Vagina (tissue), 2 donors: ENCODE results near the gene SLC38A6. TPM values are rescaled to one million over a fixed set of nuclear protein-coding genes. Genes with fewer than 3 reads are reported as not detected.

Experiments
- DNase-seq, 2 donors: peaks; one replicate each; pipeline ENCODE4 v3.0.0-alpha.2; 2017; ENCODE audit errors: extremely low spot score in 2 of 2
- H3K27ac ChIP-seq: fragments of 200-600 bp; sonication (generic); one replicate; pipeline ENCODE4 v1.5.1; 2019
- H3K27me3 ChIP-seq: fragments of 200-600 bp; sonication (generic); one replicate; pipeline ENCODE4 v1.5.1; 2019
- H3K36me3 ChIP-seq, 2 donors: fragments of 200-600 bp; sonication (generic); one replicate each; pipeline ENCODE4 v1.5.1; 2017 to 2019
- H3K4me1 ChIP-seq: fragments of 200-600 bp; sonication (generic); one replicate; pipeline ENCODE4 v1.5.1; 2019
- H3K4me3 ChIP-seq, 2 donors: fragments of 200-600 bp; sonication (generic); 1 replicate in 1 of 2; 2 replicates in 1 of 2; pipeline ENCODE4 v1.5.1; 2016 to 2019
- H3K9me3 ChIP-seq: fragments of 200-600 bp; sonication (generic); one replicate; pipeline ENCODE4 v1.5.1; 2019
- CTCF ChIP-seq, 3 experiments: fragments of 450-650 bp in 2 of 3; fragments of 200-600 bp in 1 of 3; sonication (generic) in 1 of 3; IDR thresholded peaks; one replicate each; pipeline ENCODE4 v1.5.1; 2017 to 2019; ENCODE audit warnings: antibody characterized with exemption in 3 of 3, mild to moderate bottlenecking in 2 of 3, moderate library complexity in 2 of 3
- POLR2A ChIP-seq, 2 donors: fragments of 450-650 bp; IDR thresholded peaks; one replicate each; pipeline ENCODE4 v1.6.1; 2017; ENCODE audit warnings: antibody characterized with exemption in 2 of 2, mild to moderate bottlenecking in 2 of 2, moderate library complexity in 2 of 2
- POLR2AphosphoS5 ChIP-seq, 2 donors: sonication (generic); formaldehyde crosslinking; IDR thresholded peaks; one replicate each; pipeline ENCODE4 v1.9.0; 2017; ENCODE audit warnings: antibody characterized with exemption in 2 of 2, mild to moderate bottlenecking in 2 of 2, low read depth in 1 of 2; ENCODE audit not compliant: insufficient read depth in 1 of 2
- intact Hi-C: fragments of 100-400 bp; cut with DNase I; formaldehyde crosslinking; loops from one replicate; pipeline ENCODE4 v1.15.1; 2023
- total RNA-seq: library from RNA; depleted of rRNA; stranded (reverse); fragments of >200 nt; gene quantifications from one replicate; pipeline ENCODE4 v1.2.3, GENCODE V29; 2016

The SLC38A6 gene
- total RNA-seq, 1 donor from 2014 or later = 17.2 TPM

- Histone ChIP-seq H3K9me3 (no peaks in the 10 kb centered on the region), H3K36me3 (no peaks in the 10 kb centered on the region), H3K27ac (no peak overlapping the region), H3K4me3 (no peak overlapping the region), H3K27me3 (no peaks in the 10 kb centered on the region), H3K4me1 (no peaks in the 10 kb centered on the region)
- intact Hi-C loops = no loop called here
- DNase-seq = no peak
- TF ChIP-seq CTCF (IDR thresholded peaks at IDR 0.05) = no peak
- TF ChIP-seq POLR2AphosphoS5 (IDR thresholded peaks at IDR 0.05; ENCODE audit: insufficient read depth in 1 of 2, low read depth in 1 of 2) = no peak
- TF ChIP-seq POLR2A (IDR thresholded peaks at IDR 0.05) = no peak
Measured at GRCh38 chr14:60944204-60944603, 36.8 kb upstream of the SLC38A6 start.

DNA sequence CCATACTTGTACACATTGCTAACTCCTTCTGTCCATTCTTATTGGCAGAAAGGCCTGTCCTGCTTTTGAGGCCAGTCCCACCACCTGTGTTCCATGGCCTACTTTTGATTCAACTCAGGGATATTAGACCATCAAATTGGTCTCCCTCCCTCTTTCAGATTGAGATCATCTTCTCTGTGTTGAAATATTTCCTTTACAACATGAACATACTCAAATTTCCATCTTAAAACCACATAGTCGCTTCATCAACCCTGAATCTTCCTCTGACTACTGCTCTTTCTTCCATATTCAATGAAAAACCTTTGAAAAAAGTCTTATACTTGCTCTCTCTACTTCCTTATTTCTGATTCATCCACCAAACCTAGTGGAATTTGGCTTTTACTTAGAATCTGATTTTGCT lies 35.1 kb upstream of the SLC38A6 start:
- H3K27ac ChIP-seq = no peak overlapping the region
- no peaks in the 10 kb centered on the region for H3K4me1 ChIP-seq
- H3K9me3 ChIP-seq = no peaks in the 10 kb centered on the region
- TF ChIP-seq POLR2AphosphoS5 (IDR thresholded peaks at IDR 0.05; ENCODE audit: insufficient read depth in 1 of 2, low read depth in 1 of 2) (no peak), CTCF (IDR thresholded peaks at IDR 0.05) (no peak), POLR2A (IDR thresholded peaks at IDR 0.05) (no peak)
- no peak overlapping the region for H3K4me3 ChIP-seq
- intact Hi-C loops = no loop called here
- H3K27me3 ChIP-seq = no peaks in the 10 kb centered on the region
- H3K36me3 ChIP-seq = no peaks in the 10 kb centered on the region
- DNase-seq = no peak

DNA sequence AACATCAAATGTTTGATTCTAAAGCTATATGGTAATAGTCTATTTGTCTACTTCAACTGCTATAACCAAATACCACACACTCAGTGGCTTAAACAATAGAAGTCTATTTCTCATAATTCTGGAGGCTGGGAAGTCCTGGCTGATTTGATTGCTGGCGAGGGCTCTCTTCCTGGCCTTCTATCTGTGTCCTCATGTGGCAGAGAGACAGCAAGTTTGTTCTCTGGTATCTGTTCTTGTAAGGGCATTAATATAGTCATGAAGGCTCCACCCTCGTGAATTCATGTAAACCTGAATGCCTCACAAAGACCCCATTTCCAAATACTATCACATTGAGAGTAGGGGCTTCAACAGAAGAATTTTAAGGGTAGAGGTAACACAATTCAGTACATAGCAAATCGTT lies 34.3 kb upstream of the SLC38A6 start:
- no peak for DNase-seq
- Histone ChIP-seq H3K27me3 (no peaks in the 10 kb centered on the region), H3K4me3 (no peak overlapping the region), H3K27ac (no peak overlapping the region), H3K4me1 (no peaks in the 10 kb centered on the region), H3K36me3 (no peaks in the 10 kb centered on the region), H3K9me3 (no peaks in the 10 kb centered on the region)
- intact Hi-C loops = no loop called here
- TF ChIP-seq POLR2A (IDR thresholded peaks at IDR 0.05) = no peak
- no peak for TF ChIP-seq CTCF (IDR thresholded peaks at IDR 0.05)
- no peak for TF ChIP-seq POLR2AphosphoS5 (IDR thresholded peaks at IDR 0.05; ENCODE audit: insufficient read depth in 1 of 2, low read depth in 1 of 2)

GRCh38 chr14:60951776-60952435 lies 29.1 kb upstream of the SLC38A6 start:
- intact Hi-C loops = no loop called here
- no peak overlapping the region for H3K27ac ChIP-seq
- no peaks in the 10 kb centered on the region for H3K4me1 ChIP-seq
- no peak overlapping the region for H3K4me3 ChIP-seq
- no peak for TF ChIP-seq CTCF (IDR thresholded peaks at IDR 0.05)
- no peaks in the 10 kb centered on the region for H3K36me3 ChIP-seq
- H3K9me3 ChIP-seq = no peaks in the 10 kb centered on the region
- H3K27me3 ChIP-seq = no peaks in the 10 kb centered on the region
- no peak for DNase-seq

DNA sequence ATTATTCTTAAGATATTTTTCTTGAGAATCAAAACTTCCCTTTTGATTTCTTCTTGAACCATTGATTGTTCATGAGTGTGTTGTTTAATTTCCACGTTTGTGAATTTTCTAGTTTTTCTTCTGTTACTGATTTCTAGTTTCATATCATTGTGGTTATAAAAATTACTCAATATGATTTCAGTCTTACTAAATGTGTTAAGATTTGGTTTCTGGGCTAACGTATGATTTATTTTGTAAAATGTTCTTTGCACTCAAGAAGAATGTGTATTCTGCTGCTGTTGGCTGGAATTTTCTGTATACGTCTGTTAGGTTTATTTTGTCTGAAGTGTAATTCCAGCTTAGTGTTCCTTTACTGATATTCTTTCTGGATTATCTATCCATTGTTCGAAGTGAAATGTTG lies 24.8 kb upstream of the SLC38A6 start:
- H3K27ac ChIP-seq = no peak overlapping the region
- H3K36me3 ChIP-seq = peaks cover 0 to 3% of the 10 kb centered on the region in 2 donors
- peaks cover 11% of the 10 kb centered on the region for H3K9me3 ChIP-seq
- no peaks in the 10 kb centered on the region for H3K27me3 ChIP-seq
- no peaks in the 10 kb centered on the region for H3K4me1 ChIP-seq
- intact Hi-C loops = no loop called here
- no peak for DNase-seq
- TF ChIP-seq CTCF (IDR thresholded peaks at IDR 0.05) (no peak), POLR2AphosphoS5 (IDR thresholded peaks at IDR 0.05; ENCODE audit: insufficient read depth in 1 of 2, low read depth in 1 of 2) (no peak), POLR2A (IDR thresholded peaks at IDR 0.05) (no peak)
- H3K4me3 ChIP-seq = no peak overlapping the region
